ENCODE data around the gene RAMP2.

DNA sequence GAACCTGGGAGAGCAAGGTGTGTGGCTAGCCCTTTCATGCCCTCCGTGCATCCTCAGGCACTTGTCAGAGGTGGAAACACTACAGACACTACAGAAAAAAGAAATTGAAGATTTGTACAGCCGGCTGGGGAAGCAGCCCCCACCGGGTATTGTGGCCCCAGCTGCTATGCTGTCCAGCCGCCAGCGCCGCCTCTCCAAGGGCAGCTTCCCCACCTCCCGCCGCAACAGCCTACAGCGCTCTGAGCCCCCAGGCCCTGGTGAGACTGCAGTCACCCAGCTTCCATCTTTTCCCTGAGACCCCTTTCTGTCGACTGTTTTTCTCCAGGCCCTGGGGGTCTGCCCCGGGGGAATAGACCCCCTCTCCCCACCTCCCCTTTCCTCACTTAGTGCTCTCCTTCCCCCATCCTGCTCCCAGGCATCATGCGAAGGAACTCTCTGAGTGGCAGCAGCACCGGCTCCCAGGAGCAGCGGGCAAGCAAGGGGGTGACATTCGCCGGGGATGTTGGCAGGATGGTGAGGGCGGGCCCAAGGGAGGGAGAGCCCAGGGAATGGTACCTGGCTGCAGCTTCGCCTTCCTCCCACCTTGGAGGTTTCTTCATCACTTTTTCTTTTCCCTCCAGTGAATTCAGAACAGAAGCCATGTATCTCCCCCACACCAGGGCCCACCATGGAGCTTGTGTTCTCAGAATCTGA is 35.2 kb downstream of the RAMP2 start:
- TF ChIP-seq, protein P1, sequence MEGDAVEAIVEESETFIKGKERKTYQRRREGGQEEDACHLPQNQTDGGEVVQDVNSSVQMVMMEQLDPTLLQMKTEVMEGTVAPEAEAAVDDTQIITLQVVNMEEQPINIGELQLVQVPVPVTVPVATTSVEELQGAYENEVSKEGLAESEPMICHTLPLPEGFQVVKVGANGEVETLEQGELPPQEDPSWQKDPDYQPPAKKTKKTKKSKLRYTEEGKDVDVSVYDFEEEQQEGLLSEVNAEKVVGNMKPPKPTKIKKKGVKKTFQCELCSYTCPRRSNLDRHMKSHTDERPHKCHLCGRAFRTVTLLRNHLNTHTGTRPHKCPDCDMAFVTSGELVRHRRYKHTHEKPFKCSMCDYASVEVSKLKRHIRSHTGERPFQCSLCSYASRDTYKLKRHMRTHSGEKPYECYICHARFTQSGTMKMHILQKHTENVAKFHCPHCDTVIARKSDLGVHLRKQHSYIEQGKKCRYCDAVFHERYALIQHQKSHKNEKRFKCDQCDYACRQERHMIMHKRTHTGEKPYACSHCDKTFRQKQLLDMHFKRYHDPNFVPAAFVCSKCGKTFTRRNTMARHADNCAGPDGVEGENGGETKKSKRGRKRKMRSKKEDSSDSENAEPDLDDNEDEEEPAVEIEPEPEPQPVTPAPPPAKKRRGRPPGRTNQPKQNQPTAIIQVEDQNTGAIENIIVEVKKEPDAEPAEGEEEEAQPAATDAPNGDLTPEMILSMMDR (IDR thresholded peaks at IDR 0.05; ENCODE audit: insufficient read depth, low read length, poor library complexity, severe bottlenecking), result no peak
- no peak for TF ChIP-seq EZH2phosphoT487 (conservative IDR thresholded peaks at IDR 0.05; ENCODE audit: low read length)

Data from SU-DHL-6 (cell line).